ENCODE results near the gene GNG11.

The GNG11 gene

GRCh38 chr7:93943816-93944540, 22.4 kb downstream of the GNG11 start:
- no peak for DNase-seq
- intact Hi-C loops (cut with DNase I), result no loop called here

DNA sequence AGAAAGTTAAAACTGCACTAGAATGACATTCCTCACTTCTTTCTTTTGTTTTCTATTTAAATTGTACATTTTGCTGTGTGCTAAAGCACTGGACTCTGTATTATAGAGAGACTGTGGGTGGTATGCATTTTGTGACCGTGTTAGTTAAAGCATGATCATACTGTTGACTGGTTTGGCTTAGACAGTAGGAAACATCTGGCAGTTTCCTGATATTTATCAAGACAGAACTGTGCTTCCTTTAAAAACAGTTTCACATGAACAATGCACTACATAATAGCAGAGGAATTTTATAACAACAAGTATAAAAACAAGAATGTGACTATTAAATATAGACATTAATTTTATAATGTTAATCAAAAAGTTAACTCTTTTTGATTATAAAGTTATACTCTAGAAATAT, 23.1 kb downstream of the GNG11 start:
- intact Hi-C loops (cut with DNase I), result no loop called here
- DNase-seq, result no peak

GRCh38 chr7:93945083-93945482, 23.5 kb downstream of the GNG11 start:
- DNase-seq, result no peak
- intact Hi-C loops (cut with DNase I), result no loop called here

- intact Hi-C loops (cut with DNase I), result no loop called here
- DNase-seq, result no peak
These were observed 24.4 kb downstream of the GNG11 start for GRCh38 chr7:93945756-93946535.

- intact Hi-C loops (cut with DNase I), result no loop called here
- no peak for DNase-seq
These were observed 26.6 kb downstream of the GNG11 start for GRCh38 chr7:93948106-93948505.

DNA sequence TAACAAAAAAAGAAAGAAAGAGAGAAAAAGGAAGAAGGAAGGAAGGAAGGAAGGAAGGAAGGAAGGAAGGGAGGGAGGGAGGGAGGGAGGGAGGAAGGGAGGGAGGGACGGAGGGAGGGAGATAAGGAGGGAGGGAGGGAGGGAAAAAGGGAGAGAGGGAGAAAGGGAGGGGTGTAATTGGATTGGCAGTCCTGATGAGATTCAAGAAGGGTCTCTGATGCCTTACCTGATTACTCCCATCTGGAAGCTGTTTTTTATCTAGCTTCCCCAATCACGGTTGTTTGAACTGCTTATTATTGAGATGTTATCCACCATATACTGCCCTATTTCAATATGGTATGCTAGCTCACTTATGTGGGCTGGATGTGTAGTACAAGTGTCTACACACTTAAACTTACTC, 27.3 kb downstream of the GNG11 start:
- intact Hi-C loops (cut with DNase I), result no loop called here
- DNase-seq, result no peak

- DNase-seq, result no peak
- intact Hi-C loops (cut with DNase I), result no loop called here
These were observed 27.9 kb downstream of the GNG11 start for GRCh38 chr7:93949423-93949822.

DNA sequence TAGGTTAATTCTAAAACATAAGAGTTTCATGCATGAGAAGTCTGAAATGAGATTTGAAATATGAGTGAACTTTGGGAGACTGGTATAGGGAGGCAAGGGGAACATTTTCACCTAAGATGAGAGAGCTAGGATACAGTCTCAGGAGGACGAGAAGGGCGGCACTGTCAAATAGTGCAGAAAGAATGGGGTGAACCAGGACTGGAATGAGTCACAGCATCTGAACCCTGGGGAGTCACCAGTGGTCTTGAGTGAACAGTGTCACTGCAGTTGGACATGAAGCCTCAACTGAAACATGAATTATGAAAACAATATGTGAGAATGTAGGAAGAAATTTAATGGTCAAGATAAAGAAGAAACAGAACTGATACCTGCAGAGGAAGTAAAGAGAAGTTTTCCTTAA, 33.8 kb downstream of the GNG11 start:
- no peak for DNase-seq
- intact Hi-C loops (cut with DNase I), result no loop called here

- no peak for DNase-seq
- intact Hi-C loops (cut with DNase I), result no loop called here
These were observed 36.2 kb downstream of the GNG11 start for GRCh38 chr7:93957767-93958166.

DNA sequence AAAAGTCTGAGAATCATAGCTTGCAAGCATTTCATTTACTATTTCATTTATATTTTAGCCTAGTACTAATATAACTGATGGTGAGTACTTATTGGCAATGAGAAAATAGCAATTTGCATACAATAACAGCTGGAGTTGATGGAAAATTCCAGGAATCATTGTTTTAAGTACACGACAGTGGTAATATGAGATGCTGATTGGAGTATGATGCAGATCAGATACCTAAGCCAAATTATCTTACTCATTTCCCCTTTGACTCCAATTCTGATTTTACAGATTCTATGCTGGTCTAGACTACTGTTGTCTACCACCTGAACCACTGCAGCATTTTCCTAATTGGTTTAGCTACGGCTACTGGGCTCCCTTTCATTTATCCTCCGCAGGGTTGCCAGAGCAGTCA, 36.7 kb downstream of the GNG11 start:
- no peak for DNase-seq
- intact Hi-C loops (cut with DNase I), result no loop called here

DNA sequence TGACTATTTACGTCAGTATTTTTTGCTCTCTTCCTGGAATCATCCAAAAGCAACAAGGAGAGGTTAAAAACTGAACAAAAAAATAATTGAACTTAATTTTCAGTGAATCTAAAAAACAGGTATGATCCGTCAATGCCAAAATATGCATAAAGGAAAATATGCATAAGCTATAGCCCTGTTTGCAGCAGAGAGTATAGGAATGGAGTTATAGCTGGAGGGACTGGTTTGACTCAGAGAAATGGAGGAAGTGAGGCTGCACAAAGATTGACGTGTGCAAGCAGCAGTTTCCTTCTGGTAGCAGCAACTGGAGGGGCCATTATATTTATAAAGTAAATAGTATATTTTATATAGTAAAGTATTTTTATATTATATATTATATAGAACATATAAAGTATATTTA, 37.1 kb downstream of the GNG11 start:
- DNase-seq, result no peak
- intact Hi-C loops (cut with DNase I), result no loop called here

- intact Hi-C loops (cut with DNase I), result no loop called here
- DNase-seq, result no peak
These were observed 39.5 kb downstream of the GNG11 start for GRCh38 chr7:93960986-93961385.

DNA sequence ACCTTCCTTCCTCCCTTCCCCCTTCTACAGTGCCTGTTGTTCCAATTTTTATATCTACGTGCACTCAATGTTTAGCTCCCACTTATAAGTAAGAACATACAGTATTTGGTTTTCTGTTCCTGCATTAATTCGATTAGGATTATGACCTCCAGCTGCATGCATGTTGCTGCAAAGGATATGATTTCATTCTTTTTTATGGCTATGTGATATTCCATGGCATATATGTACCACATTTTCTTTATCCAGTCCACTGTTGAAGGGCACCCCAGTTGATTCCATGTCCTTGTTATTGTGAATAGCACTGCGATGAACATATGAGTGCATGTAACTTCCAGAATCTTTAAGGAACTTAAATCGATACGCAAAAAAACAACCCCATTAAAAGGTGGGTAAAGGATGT, 42.7 kb downstream of the GNG11 start:
- intact Hi-C loops (cut with DNase I), result no loop called here
- DNase-seq, result no peak

DNA sequence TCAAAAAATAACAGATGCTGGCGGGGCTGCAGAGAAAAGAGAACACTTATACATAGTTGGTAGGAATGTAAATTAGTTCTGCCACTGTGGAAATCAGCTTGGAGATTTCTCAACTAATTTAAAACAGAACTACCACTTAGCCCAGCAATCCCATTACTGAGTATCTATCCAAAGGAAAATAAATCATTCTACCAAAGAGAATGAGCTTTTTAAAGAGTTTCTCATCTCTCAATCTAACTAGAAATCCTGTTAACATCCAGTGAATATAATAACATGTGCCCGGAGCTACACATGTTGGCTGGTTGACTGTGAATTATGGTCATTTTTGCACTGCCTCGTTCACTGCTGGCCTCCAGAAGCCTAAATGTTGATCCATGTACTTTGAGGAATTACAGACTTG, 43.3 kb downstream of the GNG11 start:
- intact Hi-C loops (cut with DNase I), result no loop called here
- DNase-seq, result no peak

DNA sequence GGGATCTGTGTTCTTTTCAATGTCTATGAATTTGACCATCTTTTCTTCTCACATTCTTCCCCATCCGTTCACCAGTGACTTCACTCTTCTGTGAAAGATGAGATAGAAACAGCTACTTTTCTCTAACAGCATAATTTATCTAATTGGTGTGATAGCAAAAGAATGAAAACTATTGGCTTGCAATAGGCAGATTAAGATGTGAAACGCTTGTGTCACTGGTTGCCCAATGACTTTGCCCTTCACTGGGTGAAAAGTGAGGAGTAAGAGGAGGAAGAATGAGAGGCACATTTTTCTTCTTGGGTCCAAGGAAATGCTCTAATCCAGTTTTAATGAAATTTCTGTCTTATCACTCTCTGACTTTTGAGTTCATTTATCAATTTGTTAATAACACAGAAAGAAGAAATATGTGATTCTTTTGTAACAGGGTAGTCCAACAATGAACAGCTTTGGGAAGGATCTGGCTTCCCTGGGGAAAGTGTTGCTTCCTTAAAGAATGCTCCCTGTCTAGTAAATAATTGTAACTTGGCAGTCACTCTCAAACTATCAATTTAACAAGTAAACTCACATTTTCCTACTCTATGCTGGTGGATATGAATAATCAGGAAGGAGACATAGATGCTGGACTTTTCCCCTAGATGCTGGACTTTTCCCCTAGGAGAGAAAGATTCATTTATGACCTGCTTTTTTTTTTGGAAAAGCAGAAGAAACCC, 47.5 kb downstream of the GNG11 start:
- intact Hi-C loops (cut with DNase I), result no loop called here
- DNase-seq, result no peak

DNA sequence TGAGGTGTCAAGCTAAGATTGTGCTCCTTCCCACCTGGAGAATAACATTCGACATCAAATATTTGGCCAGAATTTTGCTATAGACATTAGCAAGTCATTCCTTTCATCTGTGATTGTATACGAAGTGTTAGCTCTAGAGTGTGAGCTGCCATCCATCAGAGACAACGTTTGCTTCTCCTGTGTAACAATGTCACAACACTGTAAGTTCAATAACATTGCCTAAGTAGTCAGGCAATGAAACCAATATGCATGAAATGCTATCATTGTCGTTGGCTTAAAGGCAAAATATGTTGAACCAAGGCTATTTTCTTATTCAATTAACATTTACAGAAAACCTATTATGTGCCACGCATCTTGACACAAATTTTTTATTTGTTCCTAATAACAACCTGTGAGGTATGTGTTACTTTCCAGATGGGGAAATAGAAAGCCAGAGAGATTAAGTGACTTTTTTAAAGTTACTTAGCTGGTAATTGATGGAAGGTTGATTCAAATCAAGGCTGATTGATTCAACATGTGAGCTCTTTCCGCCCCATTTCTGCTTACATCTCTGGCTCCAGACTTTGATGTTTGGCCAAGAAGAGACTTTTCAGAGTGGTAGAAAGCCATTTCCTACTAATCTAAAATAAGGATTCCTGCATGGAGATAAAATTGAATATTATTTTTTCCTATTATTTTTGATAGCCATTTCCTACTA, 50.6 kb downstream of the GNG11 start:
- DNase-seq, result no peak
- intact Hi-C loops (cut with DNase I), result no loop called here

DNA sequence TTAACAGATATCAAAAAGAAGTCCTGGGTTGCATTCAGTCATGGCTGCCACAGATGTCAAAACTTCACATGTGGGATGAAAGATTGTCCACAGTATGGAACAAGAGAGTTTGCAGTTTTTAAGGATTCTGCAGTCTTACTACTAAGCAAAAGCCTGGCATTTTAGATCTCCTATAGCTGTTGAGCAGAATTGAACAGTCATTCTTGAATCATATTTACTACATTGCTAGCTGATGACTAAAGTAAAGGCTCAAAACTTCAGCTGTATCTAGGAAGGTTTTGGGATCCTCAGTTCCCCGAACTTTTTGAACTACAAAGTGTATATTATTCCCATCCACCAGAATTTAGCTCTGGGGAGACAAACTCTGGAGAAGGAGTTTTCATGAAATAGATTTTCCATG, 51.6 kb downstream of the GNG11 start:
- DNase-seq, result no peak
- intact Hi-C loops (cut with DNase I), result no loop called here

- intact Hi-C loops (cut with DNase I), result no loop called here
- DNase-seq, result no peak
These were observed 55.8 kb downstream of the GNG11 start for GRCh38 chr7:93977211-93977950.

All from posterior cingulate gyrus (tissue), 11 donors.